ENCODE data around the gene TBX4. TPM values are rescaled to one million over a fixed set of nuclear protein-coding genes. Genes with fewer than 3 reads are reported as not detected.

Gene TBX4
- polyA plus RNA-seq, 1 donor (not counting 4 experiments of a cell fraction or from before 2014, with no cell fraction given): 0.04 TPM

DNA sequence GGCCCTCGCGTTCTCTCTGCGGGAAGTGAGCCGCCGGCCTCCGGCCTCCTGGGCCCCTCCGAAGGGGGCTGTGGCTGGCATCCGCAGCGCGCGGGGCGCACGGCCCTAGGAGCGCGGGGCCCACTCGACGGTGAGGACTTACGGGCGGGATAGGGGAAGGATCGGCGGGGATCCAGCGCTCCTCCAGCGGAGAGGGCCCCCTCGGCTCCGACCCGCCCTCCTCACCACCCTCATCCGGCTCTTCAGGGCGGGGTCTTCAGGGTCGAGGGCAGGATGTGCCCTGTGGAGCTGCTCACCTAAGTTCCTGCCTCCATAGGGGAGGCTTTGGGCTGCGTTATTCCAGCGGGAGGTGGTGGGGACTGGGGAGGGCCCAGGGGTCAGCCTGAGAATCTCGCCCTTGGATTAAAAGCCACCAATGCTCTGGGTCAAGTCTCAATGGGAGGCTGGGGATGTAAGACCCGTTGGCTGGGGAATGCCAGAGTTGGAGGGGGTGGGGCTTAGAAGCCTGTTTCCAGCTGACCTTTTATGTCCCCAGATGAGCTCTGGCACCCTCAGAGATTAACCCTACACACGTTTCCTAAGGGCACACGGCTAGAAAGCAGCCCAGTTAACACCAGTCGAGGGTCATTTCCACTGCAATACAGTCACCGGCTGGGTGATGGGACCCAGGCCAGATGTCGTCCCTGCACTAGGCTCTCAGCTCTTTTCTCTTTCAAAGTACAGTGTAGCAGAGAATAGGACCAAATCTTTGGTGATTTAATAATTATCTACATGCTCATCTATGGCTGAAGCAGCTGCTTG lies 39.2 kb upstream of the TBX4 start:
- H3K27me3 ChIP-seq (ENCODE audit: control insufficient read depth, extremely low read depth, insufficient read depth, low read length): peaks cover 22% of the 10 kb centered on the region
- dilution Hi-C loops (cut with MboI; ENCODE audit: extremely low pct_ligation_motif_present, low sequenced_read_pairs): no loop called here
- FAIRE-seq: no peak

DNA sequence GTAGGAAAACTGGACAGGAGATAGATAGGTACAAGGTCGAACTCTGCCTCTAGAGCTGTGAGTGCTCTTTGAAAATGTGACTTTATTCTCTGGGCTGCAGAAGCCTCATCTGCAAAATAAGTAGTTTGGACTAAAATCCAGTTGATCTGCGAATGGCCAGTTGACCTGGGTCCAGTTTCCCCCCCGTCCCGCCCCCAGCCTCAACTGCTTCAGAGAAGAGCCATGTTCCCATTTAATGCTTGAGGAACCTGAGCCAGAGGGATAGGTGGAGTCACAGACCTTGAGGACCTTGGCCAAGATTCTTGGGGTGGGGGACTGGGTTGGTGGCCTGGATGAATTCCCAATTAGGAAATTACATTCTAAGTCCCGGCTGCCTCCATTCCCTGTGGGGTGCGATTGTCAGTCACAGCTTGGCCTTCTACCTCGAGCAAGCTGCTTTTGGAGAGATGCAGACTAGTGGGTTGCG lies 38.5 kb upstream of the TBX4 start:
- Histone ChIP-seq H3K9me1 (ENCODE audit: control insufficient read depth, extremely low read depth, insufficient read depth, low read length) (no peaks in the 10 kb centered on the region), H3K79me2 (ENCODE audit: control insufficient read depth, insufficient read depth, low read length) (no peaks in the 10 kb centered on the region), H3K27me3 (ENCODE audit: control insufficient read depth, extremely low read depth, insufficient read depth, low read length) (peaks cover 16% of the 10 kb centered on the region), H3K36me3 (ENCODE audit: control insufficient read depth in 2 of 2, extremely low read depth in 1 of 2, insufficient read depth in 2 of 2, low read length in 2 of 2) (no peaks in the 10 kb centered on the region), H3K9ac (ENCODE audit: control insufficient read depth, extremely low read depth, insufficient read depth, low read length) (no peak overlapping the region), H3K4me3 (ENCODE audit: control insufficient read depth in 2 of 3, extremely low read depth in 1 of 3, insufficient read depth in 2 of 3, low read depth in 1 of 3, low read length in 3 of 3) (no peak overlapping the region), H3K4me2 (ENCODE audit: control insufficient read depth, extremely low read depth, insufficient read depth, low read depth, low read length) (no peak overlapping the region), H3K27ac (ENCODE audit: control insufficient read depth, insufficient read depth, low read length) (no peak overlapping the region), H3K9me3 (ENCODE audit: control insufficient read depth, low read depth, low read length) (no peaks in the 10 kb centered on the region), H3K4me1 (ENCODE audit: control insufficient read depth, extremely low read depth, insufficient read depth, low read length) (no peaks in the 10 kb centered on the region), H2AFZ (ENCODE audit: control insufficient read depth, low read length) (no peak overlapping the region), H4K20me1 (ENCODE audit: control insufficient read depth, extremely low read depth, insufficient read depth, low read length) (no peaks in the 10 kb centered on the region)
- dilution Hi-C loops (cut with MboI; ENCODE audit: extremely low pct_ligation_motif_present, low sequenced_read_pairs): no loop called here
- DNase-seq (ENCODE audit: low read depth, low spot score) (no peak), FAIRE-seq (no peak)
- no peak for TF ChIP-seq EZH2 (IDR thresholded peaks at IDR 0.05; ENCODE audit: low read length)
- TF ChIP-seq, protein P1, sequence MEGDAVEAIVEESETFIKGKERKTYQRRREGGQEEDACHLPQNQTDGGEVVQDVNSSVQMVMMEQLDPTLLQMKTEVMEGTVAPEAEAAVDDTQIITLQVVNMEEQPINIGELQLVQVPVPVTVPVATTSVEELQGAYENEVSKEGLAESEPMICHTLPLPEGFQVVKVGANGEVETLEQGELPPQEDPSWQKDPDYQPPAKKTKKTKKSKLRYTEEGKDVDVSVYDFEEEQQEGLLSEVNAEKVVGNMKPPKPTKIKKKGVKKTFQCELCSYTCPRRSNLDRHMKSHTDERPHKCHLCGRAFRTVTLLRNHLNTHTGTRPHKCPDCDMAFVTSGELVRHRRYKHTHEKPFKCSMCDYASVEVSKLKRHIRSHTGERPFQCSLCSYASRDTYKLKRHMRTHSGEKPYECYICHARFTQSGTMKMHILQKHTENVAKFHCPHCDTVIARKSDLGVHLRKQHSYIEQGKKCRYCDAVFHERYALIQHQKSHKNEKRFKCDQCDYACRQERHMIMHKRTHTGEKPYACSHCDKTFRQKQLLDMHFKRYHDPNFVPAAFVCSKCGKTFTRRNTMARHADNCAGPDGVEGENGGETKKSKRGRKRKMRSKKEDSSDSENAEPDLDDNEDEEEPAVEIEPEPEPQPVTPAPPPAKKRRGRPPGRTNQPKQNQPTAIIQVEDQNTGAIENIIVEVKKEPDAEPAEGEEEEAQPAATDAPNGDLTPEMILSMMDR (optimal IDR thresholded peaks at IDR 0.05 in 1 of 3, IDR thresholded peaks at IDR 0.05 in 1 of 3, conservative IDR thresholded peaks at IDR 0.05 in 1 of 3; ENCODE audit: extremely low read depth in 1 of 3, insufficient read depth in 2 of 3, low read length in 3 of 3): no peak

More for the DNA sequence above, 39.2 kb upstream of the TBX4 start:
- DNase-seq (ENCODE audit: low read depth, low spot score): no peak
- Histone ChIP-seq H3K9me3 (ENCODE audit: control insufficient read depth, low read depth, low read length) (no peaks in the 10 kb centered on the region), H3K4me2 (ENCODE audit: control insufficient read depth, extremely low read depth, insufficient read depth, low read depth, low read length) (peak overlapping the region; percentile 74), H2AFZ (ENCODE audit: control insufficient read depth, low read length) (peak overlapping the region; percentile 80), H4K20me1 (ENCODE audit: control insufficient read depth, extremely low read depth, insufficient read depth, low read length) (no peaks in the 10 kb centered on the region), H3K9me1 (ENCODE audit: control insufficient read depth, extremely low read depth, insufficient read depth, low read length) (no peaks in the 10 kb centered on the region), H3K4me3 (ENCODE audit: control insufficient read depth in 2 of 3, extremely low read depth in 1 of 3, insufficient read depth in 2 of 3, low read depth in 1 of 3, low read length in 3 of 3) (peak overlapping the region; percentile 51 to 73 (median 68)), H3K79me2 (ENCODE audit: control insufficient read depth, insufficient read depth, low read length) (no peaks in the 10 kb centered on the region), H3K4me1 (ENCODE audit: control insufficient read depth, extremely low read depth, insufficient read depth, low read length) (no peaks in the 10 kb centered on the region), H3K9ac (ENCODE audit: control insufficient read depth, extremely low read depth, insufficient read depth, low read length) (peak overlapping the region; percentile 54), H3K27ac (ENCODE audit: control insufficient read depth, insufficient read depth, low read length) (no peak overlapping the region), H3K36me3 (ENCODE audit: control insufficient read depth in 2 of 2, extremely low read depth in 1 of 2, insufficient read depth in 2 of 2, low read length in 2 of 2) (no peaks in the 10 kb centered on the region)
- TF ChIP-seq, protein P1 (optimal IDR thresholded peaks at IDR 0.05 in 1 of 3, IDR thresholded peaks at IDR 0.05 in 1 of 3, conservative IDR thresholded peaks at IDR 0.05 in 1 of 3; ENCODE audit: extremely low read depth in 1 of 3, insufficient read depth in 2 of 3, low read length in 3 of 3): no peak
- TF ChIP-seq EZH2 (IDR thresholded peaks at IDR 0.05; ENCODE audit: low read length): no peak
